GM18870 (cell line): ENCODE measurements around the gene PRCC.

ENCODE experiments used
- ATAC-seq: cut with Tn5 transposase; IDR thresholded peaks from one replicate; pipeline ENCODE4 v1.9.1; 2021; ENCODE audit warnings: moderate library complexity; ENCODE audit not compliant: unreplicated experiment

The PRCC gene

DNA sequence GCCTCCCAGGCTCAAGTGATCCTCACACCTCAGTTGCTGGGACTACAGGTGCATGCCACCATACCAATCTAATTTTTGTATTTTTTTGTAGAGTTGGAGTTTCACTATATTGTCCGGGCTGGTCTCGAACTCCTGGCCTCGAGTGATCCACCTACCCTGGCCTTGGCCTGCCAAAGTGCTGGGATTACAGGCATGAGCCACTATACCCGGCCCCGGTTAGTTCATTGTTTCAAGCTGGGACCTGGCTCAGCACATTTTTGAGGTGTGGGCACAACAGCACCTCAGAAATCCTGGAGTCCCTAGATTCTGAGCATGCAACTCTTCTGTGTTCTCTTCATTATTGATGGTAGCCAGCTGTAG is 28.0 kb downstream of the PRCC start:
- ATAC-seq, result no peak

DNA sequence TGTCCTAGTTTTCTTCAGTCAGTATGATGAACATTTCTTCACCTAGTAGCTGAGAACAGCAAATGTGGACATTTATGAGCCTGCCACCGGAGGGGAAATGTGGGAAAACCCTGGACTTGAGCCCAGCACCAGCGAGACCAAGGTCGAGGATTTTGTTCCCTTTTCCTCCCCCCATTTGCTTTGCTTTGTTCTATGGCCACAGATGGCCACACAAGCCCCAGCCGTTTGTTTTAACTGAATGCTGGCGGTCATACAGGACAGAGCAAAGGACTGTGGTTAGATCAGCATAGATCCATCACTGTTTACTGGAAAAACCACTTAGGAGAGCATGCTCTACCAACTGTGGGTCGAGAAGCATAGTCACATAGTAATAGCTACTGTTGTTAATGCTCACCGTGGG is 28.5 kb downstream of the PRCC start:
- no peak for ATAC-seq

DNA sequence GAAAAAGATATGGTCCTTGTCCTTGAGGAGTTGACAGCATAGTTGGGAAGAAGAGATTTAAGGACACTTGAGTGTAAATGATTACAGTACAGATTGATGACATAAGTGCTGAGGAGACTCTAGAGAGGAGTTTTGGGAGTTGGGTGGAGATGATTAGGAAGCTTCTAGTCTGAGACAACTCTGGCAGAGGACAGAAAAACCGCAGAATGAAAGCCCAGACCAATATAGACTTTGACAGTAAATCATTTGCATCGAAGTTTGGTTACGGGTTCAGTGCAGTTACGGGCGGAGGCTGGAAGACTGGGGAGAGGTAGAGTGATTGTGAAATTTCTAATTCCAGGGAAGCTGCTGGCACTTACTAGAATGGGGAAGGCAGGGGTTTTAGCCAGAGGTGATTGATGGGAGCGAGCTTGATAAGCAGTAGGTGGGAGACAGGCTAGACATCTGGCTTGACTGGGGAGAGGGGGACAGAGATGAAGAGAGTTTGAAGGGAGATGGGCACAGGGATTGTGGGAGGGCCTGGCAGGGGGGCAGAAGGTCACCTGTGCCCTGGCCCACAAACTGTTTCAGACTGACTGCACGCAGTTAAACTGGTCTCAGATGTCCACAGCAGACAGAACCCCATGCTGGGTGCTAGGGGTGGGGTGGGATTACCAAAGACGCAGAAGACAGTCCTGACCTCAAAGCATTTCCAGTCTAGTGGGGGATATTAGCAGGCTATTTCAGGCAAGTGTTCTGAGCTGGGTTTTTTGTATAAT is 29.2 kb downstream of the PRCC start:
- no peak for ATAC-seq

DNA sequence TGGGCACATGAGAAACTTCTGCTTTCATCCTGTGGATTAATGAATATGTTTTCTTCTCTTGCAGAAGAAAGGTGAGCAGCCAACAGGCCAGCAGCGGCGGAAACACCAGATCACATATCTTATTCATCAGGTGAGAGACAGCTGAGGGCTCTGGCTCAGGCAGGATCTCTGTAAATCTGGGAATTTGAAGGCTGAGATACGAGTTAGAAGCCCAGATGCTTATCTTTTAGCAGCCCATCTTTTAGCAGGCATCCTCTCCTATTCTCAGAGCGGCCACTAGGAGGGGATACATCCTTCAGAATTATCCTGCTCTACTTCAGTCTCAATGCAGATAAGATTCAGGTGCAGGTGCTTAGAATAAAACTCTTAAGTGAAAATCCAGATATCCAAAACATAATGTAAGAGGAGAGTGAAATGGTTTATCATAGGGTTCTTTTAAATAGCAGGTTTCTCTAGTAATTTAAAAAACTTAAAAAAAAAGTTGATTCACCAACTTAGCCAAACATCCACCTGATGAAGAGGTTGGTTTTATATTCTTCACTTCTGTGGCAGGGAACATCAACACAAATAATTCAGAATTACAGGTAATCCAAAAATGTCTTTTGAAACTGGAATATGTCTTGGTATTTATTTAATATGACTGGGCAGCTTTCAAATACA is 30.0 kb downstream of the PRCC start:
- ATAC-seq, result no peak

DNA sequence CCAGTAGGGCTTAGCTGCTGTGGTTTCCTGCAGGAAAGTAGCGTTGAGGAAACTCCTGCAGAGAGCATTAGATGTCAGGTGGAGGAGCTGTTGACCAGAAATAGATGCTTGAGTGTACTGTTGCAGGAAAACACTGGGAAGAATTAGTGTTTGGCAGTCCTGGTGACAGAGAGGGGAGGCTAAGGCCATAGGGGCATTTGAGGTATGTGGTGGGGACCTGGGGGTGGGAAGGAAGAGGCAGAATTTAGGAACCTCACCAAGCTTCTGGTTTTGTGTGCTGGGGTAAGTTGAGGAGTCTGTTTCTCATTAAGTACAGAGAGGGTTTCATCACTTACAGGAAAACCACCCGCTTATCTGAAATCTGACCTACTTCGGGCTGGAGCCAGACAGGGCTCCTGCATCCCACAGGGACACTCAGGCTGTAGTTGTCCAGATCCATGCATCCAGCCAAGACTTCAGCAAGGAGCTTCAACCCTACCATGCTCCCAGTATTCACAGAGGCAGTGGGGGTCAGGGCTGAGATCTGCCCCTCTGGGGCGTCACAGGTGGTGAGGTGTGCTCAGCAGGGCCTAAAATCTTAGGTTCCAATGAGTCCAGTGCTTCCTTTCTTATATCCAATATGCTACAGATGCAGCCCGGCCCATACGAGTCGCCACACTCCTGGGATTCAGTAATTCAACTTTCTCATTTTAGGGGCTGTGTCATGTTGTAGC is 34.2 kb downstream of the PRCC start:
- no peak for ATAC-seq

DNA sequence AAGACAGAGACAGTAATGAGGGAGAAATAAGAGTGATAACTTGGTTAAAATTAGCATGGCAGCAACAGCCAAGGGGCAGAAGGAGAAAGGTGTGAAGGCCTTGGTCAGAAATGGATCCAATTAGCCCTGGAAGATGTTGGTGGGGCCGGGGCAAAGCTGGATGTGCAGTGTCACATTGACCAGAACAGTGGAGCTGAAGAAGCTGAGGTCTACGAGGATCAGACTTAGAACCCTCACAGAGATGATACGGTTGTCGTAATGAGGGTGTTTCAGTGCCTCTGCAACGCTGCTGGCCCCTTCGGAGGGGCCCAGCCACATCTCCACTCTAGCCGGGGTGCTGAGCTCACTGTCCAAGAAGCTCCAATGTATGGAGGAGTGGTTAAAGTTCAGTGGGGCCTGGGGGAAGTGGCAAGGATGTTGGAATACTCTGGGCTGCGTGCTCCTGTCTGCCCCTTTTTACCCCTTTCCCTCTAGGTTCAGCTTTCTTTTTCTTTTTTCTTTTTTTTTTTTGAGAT is 35.1 kb downstream of the PRCC start:
- no peak for ATAC-seq

DNA sequence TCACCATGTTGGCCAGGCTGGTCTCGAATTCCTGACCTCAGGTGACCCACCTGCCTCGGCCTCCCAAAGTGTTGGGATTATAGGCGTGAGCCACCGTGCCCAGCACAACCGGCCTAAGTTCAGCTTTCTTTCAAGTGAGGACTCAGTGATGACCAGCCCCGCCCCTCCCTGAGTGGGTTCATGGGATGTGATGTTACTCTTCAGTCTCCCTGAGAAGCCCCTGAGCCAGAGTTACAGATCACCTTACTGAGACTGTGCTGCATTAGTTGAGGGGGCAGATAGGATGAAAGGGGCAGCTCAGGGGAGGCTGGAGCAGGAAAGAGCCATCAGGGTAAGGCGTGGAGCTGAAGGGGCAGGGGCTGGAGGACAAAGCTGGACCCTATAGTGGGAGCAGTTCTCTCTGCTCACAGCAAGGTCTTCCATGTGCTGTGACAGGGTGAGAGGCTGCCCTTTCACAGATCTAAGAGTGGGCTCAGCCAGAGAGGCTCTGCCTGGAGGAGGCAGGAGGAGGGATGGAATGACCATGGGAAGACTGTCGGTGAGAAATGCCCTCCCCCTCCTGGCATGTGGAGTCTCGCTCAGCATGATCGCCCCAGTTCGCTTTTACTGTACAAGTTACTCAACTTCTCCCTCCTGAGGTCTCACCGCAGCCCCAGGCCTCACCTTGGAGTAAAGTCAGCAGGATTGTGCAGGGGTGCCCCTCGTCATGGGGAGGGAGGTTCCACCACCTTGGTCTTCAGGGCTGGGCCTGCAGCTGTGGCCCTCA is 35.9 kb downstream of the PRCC start:
- ATAC-seq, result no peak

DNA sequence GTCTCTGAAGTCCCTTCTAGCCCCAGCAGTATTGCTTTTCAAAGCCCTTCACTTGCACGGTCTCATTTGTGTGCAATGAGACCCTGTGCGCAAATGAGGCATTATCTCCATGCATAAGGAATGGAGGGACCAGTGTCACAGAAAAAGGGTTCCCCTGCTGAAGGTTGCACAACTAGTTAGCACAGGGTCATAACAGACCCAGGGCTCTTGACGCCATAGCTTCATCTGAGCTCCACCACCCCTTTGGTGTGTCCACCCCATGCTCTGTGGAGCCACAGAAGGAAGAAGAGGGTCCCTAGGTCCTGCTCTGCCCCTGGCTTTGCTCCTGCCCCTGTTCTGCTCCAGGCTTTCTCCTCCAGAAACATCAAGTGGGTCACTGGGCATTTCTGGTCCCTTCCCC is 36.7 kb downstream of the PRCC start:
- ATAC-seq, result no peak

DNA sequence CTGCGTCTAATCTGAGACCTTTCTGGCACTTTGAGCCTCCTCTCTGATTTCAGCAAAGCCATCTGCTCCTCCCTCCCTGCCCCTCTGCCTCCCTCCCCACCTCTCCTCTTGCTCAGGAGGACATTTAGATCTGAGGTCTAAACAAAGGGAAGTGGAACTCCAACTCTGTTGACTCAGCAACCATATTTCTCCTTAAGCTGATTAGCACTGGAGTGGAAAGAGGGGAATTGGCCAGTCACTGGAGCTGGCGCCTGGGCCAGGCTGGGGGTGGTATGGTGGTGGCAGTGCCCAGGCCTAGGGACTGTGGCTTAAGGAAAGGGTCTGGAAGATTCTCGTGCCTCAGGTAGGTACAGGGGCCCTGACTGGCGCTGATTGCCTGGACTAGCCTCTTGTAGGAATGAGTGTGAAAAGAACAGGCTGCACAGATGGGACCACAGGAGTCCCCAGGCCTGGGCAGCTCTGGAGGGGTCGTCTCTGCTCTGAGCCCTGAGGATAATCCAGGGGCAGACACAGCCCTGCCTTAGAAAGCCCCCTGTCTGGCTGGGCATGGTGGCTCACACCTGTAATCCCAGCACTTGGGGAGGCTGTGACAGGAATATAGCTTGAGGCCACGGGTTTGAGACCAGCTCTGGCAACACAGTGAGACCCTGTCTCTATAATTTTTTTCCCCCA is 37.4 kb downstream of the PRCC start:
- ATAC-seq, result no peak

DNA sequence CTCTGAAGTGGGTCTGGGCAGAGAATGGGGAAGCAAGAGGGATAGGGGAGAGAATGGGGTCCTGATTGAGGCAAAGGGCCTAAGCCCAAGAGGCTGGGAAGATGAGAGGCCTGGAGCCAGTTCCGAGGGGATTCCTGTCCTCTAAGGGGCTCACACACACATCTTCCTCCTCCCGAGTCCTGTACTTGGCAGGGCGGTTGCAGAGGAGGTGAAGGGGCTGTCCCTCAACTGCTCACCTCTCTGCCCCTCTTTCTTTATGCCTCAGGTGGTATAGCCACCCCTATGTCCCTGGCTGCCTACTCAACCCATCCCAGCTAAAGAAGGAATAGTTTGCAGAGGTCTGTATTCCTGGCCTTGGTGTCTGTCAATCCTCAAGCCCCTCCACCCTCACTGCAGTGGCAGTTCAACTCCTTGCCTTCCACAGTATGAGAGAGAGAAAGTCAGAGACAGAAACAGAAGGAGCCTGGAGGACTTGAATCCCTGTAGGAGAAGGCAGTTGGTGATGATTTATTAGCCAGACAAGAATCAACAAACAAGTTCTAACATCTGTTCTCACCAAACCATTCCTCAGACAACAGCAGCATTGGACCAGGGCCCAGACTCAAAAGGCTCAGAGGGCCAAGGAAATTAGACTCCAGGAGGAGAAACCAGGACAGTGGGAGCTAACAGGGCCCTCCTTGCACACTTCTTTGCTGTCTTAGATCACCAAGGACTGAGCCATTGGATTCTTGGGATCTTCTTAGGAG is 38.6 kb downstream of the PRCC start:
- no peak for ATAC-seq

DNA sequence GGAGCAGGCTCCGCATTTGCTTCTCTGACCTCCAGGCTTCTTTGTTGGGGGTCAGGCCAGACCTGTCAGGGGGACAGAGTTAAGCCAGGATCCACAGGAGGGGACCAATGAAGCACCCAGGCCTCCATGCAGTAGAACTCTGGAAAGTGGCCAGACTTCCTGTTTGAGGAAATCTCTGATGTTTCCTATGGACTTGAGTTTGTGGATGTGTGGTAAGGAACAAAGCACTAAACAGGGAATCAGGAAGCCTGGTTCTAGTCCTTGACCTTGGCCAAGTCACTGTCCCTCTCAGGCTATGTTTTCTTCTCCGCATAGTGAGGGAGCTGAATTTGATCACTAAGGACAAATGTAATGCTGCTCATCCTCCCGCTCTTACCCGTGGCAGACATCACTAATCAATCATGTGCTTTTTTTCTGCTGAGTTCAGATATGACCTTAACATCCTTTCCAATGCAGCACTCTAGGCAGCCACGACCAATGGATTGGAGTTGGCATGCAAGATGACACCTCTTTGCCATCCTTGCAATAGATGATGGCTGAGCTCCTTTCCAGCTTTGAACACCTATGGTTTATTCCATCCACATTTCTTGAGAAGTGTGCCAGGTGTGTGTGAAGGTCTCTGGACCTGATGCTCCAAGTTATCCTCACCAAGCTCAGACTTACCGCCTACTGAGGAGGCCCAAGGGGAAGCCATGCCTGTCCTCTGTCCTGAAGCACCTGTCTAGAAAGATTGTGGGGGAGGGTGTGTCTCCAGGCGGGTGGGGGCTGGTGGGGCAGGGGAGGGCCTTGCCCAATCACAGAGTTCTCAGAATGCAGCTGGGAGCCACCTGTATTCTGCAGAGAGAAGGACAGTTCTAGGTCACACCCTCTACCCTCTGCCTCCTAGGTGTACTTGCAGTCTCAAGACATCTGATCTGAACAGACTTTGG is 39.4 kb downstream of the PRCC start:
- ATAC-seq, result no peak

DNA sequence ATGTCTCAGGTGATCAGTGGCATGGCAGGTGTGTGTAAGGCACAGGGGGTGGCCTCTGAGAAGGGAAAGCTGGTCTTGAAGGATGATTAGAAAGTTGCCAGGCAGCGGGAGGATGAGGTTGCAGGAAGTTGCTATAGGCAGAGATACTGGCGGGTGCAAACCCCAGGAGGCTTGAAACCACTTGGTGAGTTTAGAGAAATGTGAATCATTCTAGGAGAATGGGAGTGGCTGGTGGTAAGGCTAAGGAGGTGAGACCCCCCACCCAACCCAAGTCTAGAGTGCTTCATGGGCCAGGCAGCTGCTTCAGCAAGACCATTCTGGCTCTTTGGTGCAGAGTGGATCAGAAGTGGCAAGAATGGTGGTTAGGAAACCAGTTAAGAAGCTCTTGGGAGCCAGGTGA is 40.3 kb downstream of the PRCC start:
- ATAC-seq, result no peak

DNA sequence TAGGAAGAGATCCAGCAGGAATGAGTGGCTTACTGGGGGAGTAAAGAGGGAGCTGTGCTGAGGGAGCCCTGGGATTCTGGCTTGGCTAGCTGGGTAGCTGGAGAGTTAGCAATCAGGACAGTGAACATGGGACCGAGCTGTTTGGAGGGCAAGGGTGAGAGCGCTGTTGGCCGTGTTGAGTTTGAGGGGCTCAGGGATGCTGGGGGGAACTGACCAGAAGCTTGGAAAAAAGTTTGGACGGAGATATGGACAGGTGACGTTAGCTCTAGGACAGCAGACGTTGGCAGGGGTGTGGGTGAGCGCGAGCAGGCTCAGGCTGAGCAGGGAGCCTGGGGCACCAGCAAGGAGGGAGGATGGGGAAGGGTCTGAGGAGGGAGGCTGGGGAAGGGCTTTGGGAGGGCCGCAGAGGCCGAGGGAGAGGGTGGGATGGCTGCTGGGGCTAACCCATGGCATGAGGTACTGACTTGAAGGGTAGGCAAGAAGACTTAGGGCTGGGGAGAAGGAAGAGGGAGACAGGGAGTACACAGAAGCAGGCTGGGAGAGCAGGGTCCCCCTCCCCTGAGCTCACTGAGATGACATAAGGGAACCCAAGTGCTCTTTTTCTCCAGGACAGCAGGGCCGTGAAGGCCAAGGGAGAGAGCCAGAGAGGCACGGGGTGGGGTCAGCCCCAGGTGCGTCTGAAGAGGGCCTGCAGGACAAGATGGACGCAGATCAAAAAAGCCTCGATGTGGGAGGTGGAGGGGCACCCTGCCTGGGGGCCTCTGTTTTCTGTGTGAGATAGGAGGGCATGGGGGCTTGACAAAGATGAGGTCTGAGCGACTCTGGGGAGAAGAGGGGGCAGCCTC is 41.1 kb downstream of the PRCC start:
- no peak for ATAC-seq

DNA sequence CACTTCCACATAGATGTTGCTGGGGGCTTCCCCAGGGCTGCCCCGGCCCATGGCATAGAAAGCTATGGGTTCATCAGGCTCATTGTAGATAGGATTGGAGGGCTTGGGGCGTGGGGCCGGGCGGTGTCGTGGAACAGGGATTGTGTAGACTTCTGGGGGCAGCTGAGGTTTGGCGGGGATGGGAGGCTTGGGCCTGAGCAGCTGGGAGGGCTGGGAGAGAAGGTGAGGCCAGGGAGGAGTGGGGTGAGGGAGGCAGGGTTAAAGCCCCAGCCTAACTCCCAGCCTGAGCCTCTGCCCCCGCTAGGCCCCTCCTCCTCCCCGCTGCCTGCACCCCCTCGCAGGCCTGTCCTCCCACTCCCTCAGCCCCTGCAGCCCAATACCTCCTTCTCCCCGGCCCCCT is 41.9 kb downstream of the PRCC start:
- no peak for ATAC-seq

DNA sequence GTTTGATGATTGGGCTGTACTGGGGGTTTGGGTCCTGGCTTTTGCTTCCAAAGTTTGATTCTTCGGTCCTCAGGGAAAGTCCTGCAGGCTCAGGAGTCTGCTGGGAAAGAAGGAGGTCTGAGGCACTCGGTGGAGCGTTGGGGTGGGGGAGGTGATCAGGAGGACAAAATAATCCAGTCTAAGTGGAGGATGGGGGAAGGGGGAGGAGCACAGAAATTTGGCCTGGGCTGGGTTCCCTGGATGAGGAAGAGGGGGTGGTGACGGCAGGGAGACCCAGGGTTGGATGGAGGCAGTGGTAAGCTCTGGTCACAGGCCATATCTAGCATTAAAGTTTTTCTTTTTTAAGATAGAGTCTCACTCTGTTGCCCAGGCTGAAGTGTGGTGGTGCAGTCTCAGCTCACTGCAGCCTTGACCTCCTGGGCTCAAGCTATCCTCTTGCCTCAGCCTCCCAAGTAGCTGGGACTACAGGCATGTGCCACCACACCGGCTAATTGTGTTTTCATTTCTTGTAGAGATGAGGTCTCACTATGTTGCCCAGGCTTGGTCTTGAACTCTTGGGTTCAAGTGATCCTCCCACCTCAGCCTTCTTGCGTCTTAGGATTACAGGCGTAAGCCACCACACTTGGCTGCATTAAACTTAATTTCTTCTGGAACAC is 42.5 kb downstream of the PRCC start:
- no peak for ATAC-seq

DNA sequence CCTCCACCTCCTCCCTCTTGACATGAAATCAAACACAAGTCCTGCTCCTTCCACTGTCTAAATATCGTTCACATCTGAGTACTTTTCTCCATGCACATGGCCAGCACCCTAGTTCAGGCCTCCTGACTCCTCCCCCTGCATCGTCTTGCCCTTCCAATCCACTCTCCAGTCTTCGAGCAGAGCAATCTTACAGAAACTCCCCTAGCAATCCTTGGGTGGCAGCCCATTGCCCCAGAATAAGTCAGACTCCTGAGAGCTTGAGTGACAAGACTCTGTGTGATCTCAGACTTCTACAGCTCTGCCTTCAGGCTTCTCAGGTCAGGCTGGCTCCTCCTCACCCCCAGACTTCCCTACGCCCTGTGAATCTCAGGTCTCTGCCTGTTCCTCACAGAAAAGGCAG is 43.8 kb downstream of the PRCC start:
- no peak for ATAC-seq

DNA sequence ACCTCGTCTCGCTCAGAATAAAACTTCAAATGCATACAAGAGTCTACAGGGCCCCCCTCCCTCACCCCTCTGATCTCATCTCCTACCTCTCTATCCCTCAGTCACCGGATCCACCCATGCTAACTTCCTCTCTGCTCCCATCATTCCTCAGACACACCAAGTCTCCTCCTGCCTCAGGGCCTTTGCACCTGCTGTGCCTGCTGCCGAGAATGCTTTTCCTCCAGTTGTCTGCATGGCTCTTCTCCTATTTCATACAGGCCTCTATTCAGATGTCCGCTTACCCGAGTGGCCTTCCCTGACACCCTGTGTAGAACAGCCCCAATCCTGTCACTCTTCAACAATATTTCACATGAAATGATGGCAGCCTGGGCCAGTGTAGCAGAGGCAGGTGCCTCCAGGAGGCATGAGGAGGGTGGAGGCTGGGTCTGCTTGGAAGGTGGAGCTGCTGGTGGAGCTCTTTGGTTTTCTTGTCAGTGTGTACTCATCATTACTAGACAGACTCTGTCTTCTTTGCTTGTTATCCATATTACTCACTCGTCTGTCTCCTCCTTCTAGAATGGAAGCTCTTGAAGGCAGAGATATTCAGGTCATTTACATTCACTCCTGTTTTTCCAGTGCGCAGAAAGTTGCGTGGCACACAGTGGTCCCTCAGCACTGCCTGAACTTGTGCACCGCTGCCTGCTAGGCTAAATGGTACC is 45.1 kb downstream of the PRCC start:
- ATAC-seq, result no peak
